Pancreas (tissue), 10 donors: ENCODE results near the gene SERPINE1. TPM values are rescaled to one million over a fixed set of nuclear protein-coding genes. Genes with fewer than 3 reads are reported as not detected.

Experiments used
- ATAC-seq, 4 donors: fragments of 200-7000 bp; cut with Tn5 transposase; one replicate each; pipeline versions ENCODE4 v1.8.0 to v1.9.1; 2020; ENCODE audit warnings: mild to moderate bottlenecking in 4 of 4, moderate library complexity in 4 of 4
- DNase-seq, 6 donors: peaks; one replicate each; pipeline ENCODE4 v3.0.0-alpha.2; 2020
- FAIRE-seq: peaks from 2 replicates; lab custom pipeline; 2012; peaks lifted over from hg19 to GRCh38; lab: Jason Lieb, UNC
- H3K27ac ChIP-seq, 4 donors: fragments of 200-600 bp; sonication (generic); 1 replicate in 3 of 4; 2 replicates in 1 of 4; pipeline versions ENCODE4 v1.5.0 to v1.8.0; 2020
- H3K27me3 ChIP-seq, 4 donors: fragments of 200-600 bp; one replicate each; pipeline ENCODE4 v1.8.0; 2021
- H3K36me3 ChIP-seq, 3 donors: fragments of 200-600 bp; sonication (generic) in 1 of 3; one replicate each; pipeline versions ENCODE4 v1.5.0 to v1.8.0; 2020 to 2021
- H3K4me1 ChIP-seq, 3 donors: fragments of 200-600 bp; one replicate each; pipeline ENCODE4 v1.8.0; 2021
- H3K4me3 ChIP-seq, 4 donors: fragments of 200-600 bp; sonication (generic) in 2 of 4; one replicate each; pipeline versions ENCODE4 v1.5.0 to v1.8.0; 2020 to 2021
- H3K9me3 ChIP-seq, 4 donors: fragments of 200-600 bp; one replicate each; pipeline ENCODE4 v1.8.0; 2021
- CTCF ChIP-seq, 4 donors: fragments of 200-600 bp; sonication (generic) in 3 of 4; IDR thresholded peaks; one replicate each; pipeline versions ENCODE4 v1.5.0 to v1.8.0; 2021; ENCODE audit warnings: antibody characterized with exemption in 4 of 4
- WGBS, 2 donors: extraction: QIAGEN DNeasy Blood & Tissue Kit; methylation state at CpG; one replicate each; pipeline ENCODE4 v1.1.7; 2013; 5-methylcytosine and 5-hydroxymethylcytosine counted together
- intact Hi-C, 3 donors: fragments of 100-400 bp; cut with DNase I; formaldehyde crosslinking; loops; one replicate each; pipeline versions ENCODE4 v1.11.1 to v1.14.2; 2022
- polyA plus RNA-seq, 2 donors: library from polyadenylated mRNA; stranded (reverse); fragments of 200-250 nt; gene quantifications; one replicate each; pipeline ENCODE4 v1.2.3, GENCODE V29; 2013
- total RNA-seq, 6 donors: library from RNA; stranded (reverse); fragmentation: NEBNext Ultra II Directional in 4 of 6; extraction: Animal tissue kit (Norgen Biotek cat#: 25700) in 4 of 6; gene quantifications; one replicate each; pipeline versions ENCODE4 v1.2.1 to v1.2.4, GENCODE V29; 2021 to 2023
- donor health status: healthy with polysubstance abuse.
- donor health status: DM: no; HTN: no; CAD: no; lungs with moderate emphysema.
- donor health status: DM: no; HTN: no; CAD: no.
- donor health status: control.
- donor health status: control.
- donor health status: Bipolar disorder and iron deficiency.
- donor health status: DM: yes; HTN: yes; CAD: no.
- donor health status: DM: no; HTN: no; CAD: no.
- donor health status: DM: no; HTN: no; CAD: no.
- donor health status: DM: yes; HTN: yes; CAD: no.

SERPINE1 gene
- total and polyA plus RNA-seq, 8 donors: 0.98 to 14.5 (median 3.7) TPM

GRCh38 chr7:101159696-101160674 is 33.1 kb downstream of the SERPINE1 start:
- FAIRE-seq (no peak), ATAC-seq (no peak), DNase-seq (no peak)
- 78 to 90% methylated on average over 29 to 31 of the region's 31 CpGs for WGBS, 2 donors
- intact Hi-C loops: no loop called here
- peaks cover 10 to 17% (median 12%) of the 10 kb centered on the region in 3 donors for H3K4me1 ChIP-seq
- no peak overlapping the region for H3K4me3 ChIP-seq
- H3K27ac ChIP-seq: no peak overlapping the region
- no peak for TF ChIP-seq CTCF (IDR thresholded peaks at IDR 0.05)
- peaks cover 0 to 6% (median 0%) of the 10 kb centered on the region in 3 donors for H3K36me3 ChIP-seq
- H3K9me3 ChIP-seq: no peaks in the 10 kb centered on the region
- H3K27me3 ChIP-seq: peaks cover 0 to 13% (median 0%) of the 10 kb centered on the region in 4 donors

- TF ChIP-seq CTCF (IDR thresholded peaks at IDR 0.05): no peak
- FAIRE-seq (no peak), ATAC-seq (no peak), DNase-seq (no peak)
- Histone ChIP-seq H3K36me3 (peaks cover 0 to 6% (median 0%) of the 10 kb centered on the region in 3 donors), H3K4me1 (peaks cover 10 to 24% (median 19%) of the 10 kb centered on the region in 3 donors), H3K27ac (no peak overlapping the region), H3K9me3 (no peaks in the 10 kb centered on the region), H3K4me3 (no peak overlapping the region), H3K27me3 (peaks cover 0 to 16% (median 0%) of the 10 kb centered on the region in 4 donors)
- intact Hi-C loops: no loop called here
Measured at GRCh38 chr7:101160910-101161309, 34.0 kb downstream of the SERPINE1 start.

GRCh38 chr7:101161692-101162471 is 35.0 kb downstream of the SERPINE1 start:
- Histone ChIP-seq H3K27ac (no peak overlapping the region), H3K27me3 (peaks cover 0 to 16% (median 0%) of the 10 kb centered on the region in 4 donors), H3K9me3 (no peaks in the 10 kb centered on the region), H3K4me1 (peaks cover 10 to 25% (median 20%) of the 10 kb centered on the region in 3 donors), H3K36me3 (peaks cover 0 to 6% (median 0%) of the 10 kb centered on the region in 3 donors), H3K4me3 (no peak overlapping the region)
- 81 to 88% methylated on average over 17 of the region's 17 CpGs for WGBS, 2 donors
- FAIRE-seq: no peak
- no peak for DNase-seq
- ATAC-seq: no peak
- intact Hi-C loops: no loop called here
- TF ChIP-seq CTCF (IDR thresholded peaks at IDR 0.05): no peak

- Histone ChIP-seq H3K36me3 (peaks cover 0 to 6% (median 0%) of the 10 kb centered on the region in 3 donors), H3K4me3 (peak overlapping the region in 2 of 4 donors; percentile 11 to 39), H3K27ac (no peak overlapping the region), H3K9me3 (no peaks in the 10 kb centered on the region), H3K27me3 (peaks cover 0 to 16% (median 0%) of the 10 kb centered on the region in 4 donors), H3K4me1 (peaks cover 10 to 25% (median 20%) of the 10 kb centered on the region in 3 donors)
- TF ChIP-seq CTCF (IDR thresholded peaks at IDR 0.05): no peak
- intact Hi-C loops: no loop called here
- FAIRE-seq (no peak), ATAC-seq (peak in 3 of 4 donors; percentile 5 to 30 (median 8)), DNase-seq (peak in 3 of 6 donors; percentile 44 to 80 (median 70))
- 6 to 7% methylated on average over 49 to 74 of the region's 74 CpGs for WGBS, 2 donors
Measured at GRCh38 chr7:101162551-101163278, 35.8 kb downstream of the SERPINE1 start.
